ENCODE results near the gene ASAP2. TPM values are rescaled to one million over a fixed set of nuclear protein-coding genes. Genes with fewer than 3 reads are reported as not detected.

Gene ASAP2
- total RNA-seq, 1 donor from 2014 or later = 45.6 TPM

DNA sequence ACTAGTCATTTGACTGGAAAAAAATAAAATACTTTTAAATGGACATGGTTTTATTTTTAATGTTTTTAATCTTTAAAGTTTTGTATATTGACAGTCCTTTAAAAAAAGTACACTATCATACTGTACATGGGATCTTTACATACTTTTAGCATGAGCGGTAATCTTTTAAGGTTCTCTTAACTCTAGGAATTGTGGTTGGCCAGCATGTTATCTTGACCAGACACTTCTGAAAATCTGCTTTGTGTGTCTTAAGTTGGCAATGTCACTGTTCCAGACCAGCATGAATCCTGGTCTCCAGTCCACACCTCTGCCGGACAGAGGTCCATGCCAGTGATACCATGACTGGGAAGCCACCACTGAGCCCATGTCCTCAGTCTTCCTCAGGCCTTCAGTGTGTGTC is 199.0 kb downstream of the ASAP2 start:
- no peak for DNase-seq (ENCODE audit: extremely low spot score, unreplicated experiment)
- TF ChIP-seq, protein P1, sequence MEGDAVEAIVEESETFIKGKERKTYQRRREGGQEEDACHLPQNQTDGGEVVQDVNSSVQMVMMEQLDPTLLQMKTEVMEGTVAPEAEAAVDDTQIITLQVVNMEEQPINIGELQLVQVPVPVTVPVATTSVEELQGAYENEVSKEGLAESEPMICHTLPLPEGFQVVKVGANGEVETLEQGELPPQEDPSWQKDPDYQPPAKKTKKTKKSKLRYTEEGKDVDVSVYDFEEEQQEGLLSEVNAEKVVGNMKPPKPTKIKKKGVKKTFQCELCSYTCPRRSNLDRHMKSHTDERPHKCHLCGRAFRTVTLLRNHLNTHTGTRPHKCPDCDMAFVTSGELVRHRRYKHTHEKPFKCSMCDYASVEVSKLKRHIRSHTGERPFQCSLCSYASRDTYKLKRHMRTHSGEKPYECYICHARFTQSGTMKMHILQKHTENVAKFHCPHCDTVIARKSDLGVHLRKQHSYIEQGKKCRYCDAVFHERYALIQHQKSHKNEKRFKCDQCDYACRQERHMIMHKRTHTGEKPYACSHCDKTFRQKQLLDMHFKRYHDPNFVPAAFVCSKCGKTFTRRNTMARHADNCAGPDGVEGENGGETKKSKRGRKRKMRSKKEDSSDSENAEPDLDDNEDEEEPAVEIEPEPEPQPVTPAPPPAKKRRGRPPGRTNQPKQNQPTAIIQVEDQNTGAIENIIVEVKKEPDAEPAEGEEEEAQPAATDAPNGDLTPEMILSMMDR (conservative IDR thresholded peaks at IDR 0.05) = no peak
- peaks cover 16% of the 10 kb centered on the region for H3K4me1 Mint-ChIP-seq (ENCODE audit: unreplicated experiment)
- H3K9me3 Mint-ChIP-seq = no peaks in the 10 kb centered on the region
- no peak overlapping the region for H3K27ac Mint-ChIP-seq
- H3K36me3 Mint-ChIP-seq = peaks cover 18% of the 10 kb centered on the region
- H3K27me3 Mint-ChIP-seq = no peaks in the 10 kb centered on the region
- H3K4me3 Mint-ChIP-seq = no peak overlapping the region

DNA sequence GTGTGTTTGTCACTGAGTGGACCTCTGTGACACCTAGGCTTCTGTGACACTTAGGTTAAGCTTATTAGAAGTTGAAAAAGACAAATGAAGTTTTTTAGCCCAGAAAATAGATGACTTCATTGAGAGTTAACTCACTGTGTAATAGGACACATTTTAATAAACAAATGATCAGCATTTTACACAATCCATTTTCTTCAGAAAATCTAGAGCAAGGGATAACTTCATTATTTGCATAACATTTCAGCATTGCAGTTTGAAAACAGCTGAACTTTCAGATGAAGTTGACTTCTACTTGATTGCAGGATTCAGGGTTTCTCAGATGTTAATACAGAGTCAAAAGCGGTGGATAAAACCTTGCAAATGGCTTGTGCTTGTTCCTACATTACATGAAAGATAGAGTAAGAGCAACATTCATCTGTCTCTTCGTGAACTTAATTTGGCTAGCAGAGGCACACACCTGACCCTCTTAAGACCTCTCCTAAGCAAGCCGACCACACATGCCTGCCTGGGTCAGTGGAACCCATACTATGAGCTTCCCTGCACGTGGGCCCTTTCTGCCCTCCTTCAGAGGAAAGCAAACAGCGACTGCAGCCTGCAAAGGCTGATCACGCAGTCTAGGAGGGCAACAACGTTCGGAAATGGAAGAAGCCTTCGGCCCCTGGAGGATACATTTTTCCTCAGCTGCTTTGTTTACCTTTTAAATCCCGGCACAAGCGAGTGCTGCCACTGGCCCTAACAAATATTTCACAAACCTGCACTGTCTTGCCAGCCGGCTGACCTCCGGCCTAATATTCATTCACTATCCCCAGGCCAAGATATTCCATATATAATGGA is 200.1 kb downstream of the ASAP2 start:
- no peak overlapping the region for H3K4me3 Mint-ChIP-seq
- peak overlapping the region; percentile 37 for H3K27ac Mint-ChIP-seq
- H3K27me3 Mint-ChIP-seq = no peaks in the 10 kb centered on the region

DNA sequence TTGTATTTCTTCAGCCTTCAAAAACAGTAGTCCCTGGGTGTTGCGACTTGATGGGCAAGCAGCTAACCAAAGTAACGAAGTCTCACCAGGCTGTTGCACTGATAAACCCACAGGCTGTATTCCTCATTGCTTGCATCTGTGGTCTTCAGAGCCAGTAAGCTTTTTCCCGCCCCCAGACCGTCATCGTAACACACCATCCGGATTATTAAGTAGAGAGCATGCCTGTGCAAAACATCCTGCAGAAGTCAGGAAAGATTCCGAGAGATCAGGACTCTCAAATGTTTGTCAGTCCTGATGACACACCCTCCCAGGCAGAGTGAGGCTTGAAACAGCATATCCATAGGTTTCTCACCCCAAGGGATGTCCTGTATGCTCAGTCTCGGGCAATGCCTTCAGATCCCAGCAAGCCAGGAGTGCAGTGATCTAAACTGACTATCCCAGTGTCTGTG is 200.8 kb downstream of the ASAP2 start:
- TF ChIP-seq, protein P1 (conservative IDR thresholded peaks at IDR 0.05) = no peak
- peak overlapping the region; percentile 50 for H3K27ac Mint-ChIP-seq
- peak overlapping the region; percentile 9 for H3K4me3 Mint-ChIP-seq
- H3K9me3 Mint-ChIP-seq = no peaks in the 10 kb centered on the region
- no peaks in the 10 kb centered on the region for H3K27me3 Mint-ChIP-seq
- no peak for DNase-seq (ENCODE audit: extremely low spot score, unreplicated experiment)
- peaks cover 11% of the 10 kb centered on the region for H3K4me1 Mint-ChIP-seq (ENCODE audit: unreplicated experiment)
- peaks cover 24% of the 10 kb centered on the region for H3K36me3 Mint-ChIP-seq

More for the DNA sequence above, 200.1 kb downstream of the ASAP2 start:
- Mint-ChIP-seq H3K36me3 (peaks cover 20% of the 10 kb centered on the region), H3K4me1 (ENCODE audit: unreplicated experiment) (peaks cover 11% of the 10 kb centered on the region), H3K9me3 (no peaks in the 10 kb centered on the region)
- no peak for DNase-seq (ENCODE audit: extremely low spot score, unreplicated experiment)
- TF ChIP-seq, protein P1 (conservative IDR thresholded peaks at IDR 0.05) = no peak

DNA sequence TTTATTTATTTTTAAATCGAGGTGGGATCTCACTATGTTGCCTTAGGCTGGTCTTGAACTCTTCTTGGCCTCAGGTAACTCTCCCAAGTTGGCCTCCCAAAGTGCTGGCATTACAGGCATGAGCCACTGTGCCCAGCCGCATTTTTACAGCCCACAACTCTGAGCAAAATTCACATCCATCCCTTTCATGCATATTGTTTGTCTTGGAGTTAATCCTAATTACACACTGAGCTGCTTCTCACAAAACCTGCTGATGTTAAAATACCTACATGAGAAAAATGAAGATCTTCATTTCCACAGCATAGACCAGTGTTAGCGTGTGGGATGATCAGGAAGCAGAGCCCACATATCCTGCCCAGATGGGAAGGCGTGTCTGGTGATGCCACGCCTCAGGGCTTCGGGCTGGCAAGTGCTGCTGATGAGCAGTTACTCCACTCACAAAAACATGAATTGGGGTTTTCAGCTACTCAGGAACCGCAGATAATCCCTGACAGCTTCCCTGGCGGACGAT is 202.1 kb downstream of the ASAP2 start:
- H3K36me3 Mint-ChIP-seq = peaks cover 21% of the 10 kb centered on the region
- H3K9me3 Mint-ChIP-seq = no peaks in the 10 kb centered on the region
- no peak for DNase-seq (ENCODE audit: extremely low spot score, unreplicated experiment)
- H3K27ac Mint-ChIP-seq = no peak overlapping the region
- peaks cover 11% of the 10 kb centered on the region for H3K4me1 Mint-ChIP-seq (ENCODE audit: unreplicated experiment)
- no peak overlapping the region for H3K4me3 Mint-ChIP-seq
- no peaks in the 10 kb centered on the region for H3K27me3 Mint-ChIP-seq
- TF ChIP-seq, protein P1 (conservative IDR thresholded peaks at IDR 0.05) = no peak

DNA sequence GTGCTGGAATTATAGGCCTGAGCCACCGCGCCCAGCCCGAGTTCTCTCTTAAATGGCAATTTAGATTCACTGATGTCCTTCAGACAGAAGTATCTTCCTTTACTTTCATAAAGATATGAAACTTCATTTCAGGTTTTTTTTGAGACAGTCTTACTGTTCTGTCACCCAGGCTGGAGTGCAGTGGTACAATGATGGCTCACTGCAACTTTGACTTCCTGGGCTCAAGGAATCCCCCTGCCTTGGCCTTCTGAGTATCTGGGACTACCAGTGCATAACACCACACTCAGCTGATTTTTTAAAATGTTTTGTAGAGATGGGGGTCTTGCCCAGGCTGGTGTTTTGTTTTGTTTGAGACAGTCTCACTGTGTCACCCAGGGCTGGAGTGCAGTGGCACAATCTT is 203.5 kb downstream of the ASAP2 start:
- Mint-ChIP-seq H3K9me3 (no peaks in the 10 kb centered on the region), H3K36me3 (peaks cover 21% of the 10 kb centered on the region), H3K4me3 (no peak overlapping the region), H3K27me3 (no peaks in the 10 kb centered on the region), H3K27ac (no peak overlapping the region), H3K4me1 (ENCODE audit: unreplicated experiment) (peaks cover 11% of the 10 kb centered on the region)
- TF ChIP-seq, protein P1 (conservative IDR thresholded peaks at IDR 0.05) = no peak
- DNase-seq (ENCODE audit: extremely low spot score, unreplicated experiment) = no peak

Measured in type B pancreatic cell (in vitro differentiated cells).